ENCODE measurements around the gene OR5V1.
"Not testable (repeated sequence)": the region's sequence is repeated elsewhere in the genome, so short reads cannot be mapped to it uniquely, and the experiment has no call there.

Gene OR5V1

DNA sequence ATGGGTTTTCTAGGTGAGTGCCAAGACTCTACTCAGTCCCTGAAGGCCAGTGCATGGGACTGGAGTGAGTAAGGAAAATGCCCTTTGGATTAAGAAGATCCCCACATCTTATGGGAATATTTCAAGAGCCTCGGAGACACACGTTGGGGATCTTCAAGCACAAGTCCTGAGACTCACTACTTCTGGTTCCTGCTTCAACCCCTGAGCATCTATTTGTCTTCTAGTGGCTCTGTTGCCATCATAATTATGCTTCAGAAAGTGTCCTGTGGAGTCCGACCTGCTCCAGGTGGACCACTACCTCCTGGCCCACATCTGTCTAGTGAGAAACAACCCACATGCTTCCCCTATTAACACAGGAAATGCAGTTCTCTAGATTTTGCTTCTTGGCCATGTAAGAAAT, at the start of gene OR5V1:
Gene OR5V1 (minus strand): TSS at position 101 of the 400 bp plus-strand sequence. CDS start 12,670 bp downstream, outside the sequence.
- DNase-seq = no peak

DNA sequence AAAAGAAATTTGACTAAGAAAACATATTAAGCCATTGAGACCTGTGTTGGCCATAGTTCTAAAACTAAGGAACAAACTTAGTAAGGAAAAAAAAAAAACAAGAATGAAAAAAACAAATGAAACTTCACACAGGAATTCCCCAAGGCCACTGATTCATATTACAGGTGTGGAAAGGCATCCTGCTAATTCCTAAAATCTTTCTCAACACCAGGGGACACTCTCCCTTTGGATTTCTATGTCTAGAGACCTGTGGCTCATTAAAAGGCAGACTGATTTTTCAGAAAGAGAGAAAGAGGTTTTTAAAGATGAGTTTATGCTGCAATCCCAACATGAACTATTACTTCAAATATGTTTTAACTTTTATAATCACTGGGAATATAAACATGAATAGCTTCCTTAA, 45.9 kb upstream of the OR5V1 start, which contains the start of gene OR12D1:
Gene OR12D1 (plus strand): TSS at position 341 of the 400 bp plus-strand sequence.
- DNase-seq = no peak

DNA sequence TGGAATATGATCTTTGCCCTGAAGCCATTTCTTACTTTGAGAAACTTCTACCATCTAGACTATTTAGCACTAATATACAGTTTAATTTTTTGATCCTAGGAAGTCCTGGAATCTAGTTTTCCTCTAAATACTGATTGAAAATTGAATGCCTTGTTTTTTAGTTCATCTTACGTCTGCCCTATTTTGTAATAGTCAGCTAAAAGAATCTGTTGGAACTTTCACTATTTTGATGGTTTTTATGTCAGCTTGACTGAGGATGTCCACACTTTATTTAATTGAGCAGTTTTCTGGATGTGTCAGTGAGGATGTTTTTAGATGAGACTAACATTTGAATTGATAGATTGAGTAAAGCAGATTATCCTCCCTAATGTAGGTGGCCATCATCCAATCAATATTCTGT, 35.1 kb upstream of the OR5V1 start:
- no peak for DNase-seq

DNA sequence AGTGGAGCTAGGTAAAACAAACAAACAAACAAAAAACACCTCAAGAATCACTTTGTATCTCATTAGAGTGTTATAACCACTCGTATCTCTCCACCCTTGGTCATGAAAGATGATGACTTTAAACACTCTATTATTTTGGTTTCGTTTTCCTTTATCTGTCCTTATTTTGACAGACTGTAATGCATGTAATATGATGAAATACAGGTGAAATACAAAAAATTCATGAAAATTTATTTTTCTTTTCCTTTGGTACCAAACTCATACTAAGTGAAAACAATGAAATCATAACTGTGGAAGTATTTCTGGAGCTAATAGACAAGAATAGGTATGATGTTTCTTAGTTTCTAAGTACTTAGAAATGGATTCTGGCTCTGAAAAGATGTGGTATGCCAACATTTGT, 30.9 kb upstream of the OR5V1 start:
- DNase-seq = no peak

DNA sequence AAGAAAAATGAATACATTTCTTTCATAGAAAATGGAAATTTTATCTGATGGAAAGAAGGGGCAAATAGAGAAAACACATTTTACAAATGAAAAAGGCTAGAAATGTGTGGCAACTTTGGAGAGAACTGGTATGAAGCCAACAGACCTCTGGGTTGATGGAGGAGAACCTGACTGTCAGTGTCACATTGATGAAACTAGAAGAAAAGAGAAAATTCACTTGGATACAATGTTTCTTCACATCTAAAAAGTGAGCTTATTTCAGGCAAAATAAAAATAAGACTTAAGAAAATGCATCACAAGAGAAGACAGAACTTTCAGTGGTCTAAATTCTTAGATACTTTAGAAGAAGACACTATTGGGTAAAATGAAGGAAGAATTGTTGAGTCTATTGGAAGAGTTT, 26.7 kb upstream of the OR5V1 start, which contains the start of gene OR12D2:
Gene OR12D2 (plus strand): TSS at position 301 of the 400 bp plus-strand sequence. CDS start 1,069 bp downstream, outside the sequence.
- DNase-seq = no peak

DNA sequence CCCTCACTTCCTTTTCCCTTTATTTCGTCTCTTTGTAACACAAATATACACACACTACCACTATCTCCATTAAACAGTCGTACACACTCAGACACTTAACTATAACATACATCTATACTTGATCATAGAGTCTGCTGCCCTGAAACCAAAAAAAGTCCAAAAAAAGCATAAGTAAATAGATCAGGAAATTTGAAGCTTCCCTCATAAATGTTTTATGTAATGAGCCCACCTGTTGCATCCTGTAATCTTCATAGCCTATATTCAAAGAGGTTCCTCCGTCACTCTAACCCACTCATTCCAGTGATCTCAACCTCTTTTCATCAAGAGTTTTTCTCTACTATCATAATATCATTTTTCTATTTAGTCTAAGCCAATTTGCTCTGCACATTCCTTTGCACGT, 19.9 kb upstream of the OR5V1 start:
- no peak for DNase-seq

DNA sequence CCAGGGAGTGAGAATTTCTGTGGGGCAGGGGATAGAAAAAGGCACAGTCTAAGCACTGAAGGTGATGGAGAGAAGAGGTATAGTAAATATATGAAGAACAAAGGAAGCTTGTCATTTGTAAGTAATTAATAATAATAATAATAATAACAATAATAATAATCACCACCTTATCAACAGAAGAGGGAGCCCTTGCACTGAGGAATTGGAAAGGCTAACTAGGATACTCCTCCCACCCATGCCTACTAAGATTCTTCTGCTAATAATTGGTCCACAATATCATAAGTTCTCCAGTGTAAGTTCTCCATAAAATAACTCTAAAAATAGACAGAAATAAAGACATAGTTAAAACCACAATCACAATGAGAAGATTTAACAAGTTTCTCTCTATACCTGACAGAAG, 7.3 kb upstream of the OR5V1 start:
- DNase-seq = no peak

DNA sequence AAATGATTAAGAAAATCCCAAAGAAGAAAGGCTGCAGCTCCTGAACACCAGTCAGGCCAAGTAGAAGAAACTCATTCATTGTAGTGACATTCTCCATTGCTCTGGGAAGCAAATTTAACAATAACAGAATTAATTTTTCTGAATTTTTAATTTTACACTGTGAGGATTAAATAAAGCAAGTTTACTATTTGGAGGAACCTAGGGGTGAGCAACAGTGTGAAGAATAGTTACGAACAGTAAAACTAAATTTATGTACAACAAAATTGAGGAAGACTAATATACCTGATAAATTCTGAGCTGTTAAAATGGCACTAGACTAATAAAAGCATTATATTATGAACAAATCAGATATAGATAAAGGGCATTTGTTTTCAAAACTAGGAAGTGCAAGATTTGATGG, 6.5 kb upstream of the OR5V1 start, which contains the start of gene OR12D3:
Gene OR12D3 (minus strand): TSS at position 101 of the 400 bp plus-strand sequence. CDS start 4 bp downstream, at position 97.
- no peak for DNase-seq

DNA sequence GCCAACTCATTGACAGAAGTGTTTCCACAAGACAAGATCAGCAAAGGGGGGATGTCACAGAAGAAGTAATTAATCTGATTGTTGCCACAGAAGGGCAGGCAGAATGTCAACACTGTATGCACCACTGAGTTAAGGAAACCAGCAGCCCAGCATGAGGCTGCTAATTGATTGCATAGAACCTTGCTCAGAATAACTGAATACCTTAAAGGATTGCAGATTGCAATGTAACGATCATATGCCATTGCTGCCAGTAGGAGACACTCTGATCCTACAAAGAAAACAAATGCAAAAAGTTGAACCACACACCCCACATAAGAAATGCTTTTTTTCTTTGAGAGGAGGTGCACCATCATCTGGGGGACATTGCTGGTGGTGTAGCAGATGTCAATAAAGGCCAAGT, 13.1 kb downstream of the OR5V1 start:
- DNase-seq = no peak

DNA sequence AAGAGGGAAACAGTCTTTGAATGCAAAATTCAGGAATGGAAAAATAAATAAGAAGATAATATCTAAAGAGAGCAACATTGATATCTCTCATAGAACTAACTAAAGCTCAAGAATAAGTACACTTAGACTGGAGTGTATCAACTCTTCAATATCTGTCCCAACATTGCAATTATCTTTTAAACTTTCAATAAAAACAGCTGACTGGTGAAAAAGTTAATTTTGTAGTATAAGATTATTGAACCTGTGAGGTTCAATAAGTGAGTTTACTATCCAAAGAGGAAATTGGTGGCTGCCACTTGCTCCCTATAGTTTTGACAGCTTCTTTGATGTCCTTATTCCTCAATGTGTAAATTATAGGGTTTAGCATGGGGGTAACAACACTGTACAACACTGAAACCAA, 13.7 kb downstream of the OR5V1 start:
- DNase-seq = no peak

DNA sequence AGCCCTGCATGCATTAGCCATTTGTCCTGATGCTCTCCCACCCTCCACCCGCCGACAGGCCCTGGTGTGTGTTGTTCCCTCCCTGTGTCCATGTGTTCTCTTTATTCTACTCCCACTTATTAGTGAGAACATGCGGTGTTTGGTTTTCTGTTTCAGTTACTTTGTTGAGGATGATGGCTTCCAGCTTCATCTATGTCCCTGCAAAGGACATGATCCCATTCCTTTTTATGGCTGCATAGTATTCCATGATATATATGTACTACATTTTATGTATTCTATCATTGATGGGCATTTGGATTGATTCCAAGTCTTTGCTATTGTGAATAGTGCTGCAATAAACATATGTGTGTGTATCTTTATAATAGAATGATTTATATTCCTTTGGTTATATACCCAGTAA, 19.3 kb downstream of the OR5V1 start:
- DNase-seq = not testable (repeated sequence)

DNA sequence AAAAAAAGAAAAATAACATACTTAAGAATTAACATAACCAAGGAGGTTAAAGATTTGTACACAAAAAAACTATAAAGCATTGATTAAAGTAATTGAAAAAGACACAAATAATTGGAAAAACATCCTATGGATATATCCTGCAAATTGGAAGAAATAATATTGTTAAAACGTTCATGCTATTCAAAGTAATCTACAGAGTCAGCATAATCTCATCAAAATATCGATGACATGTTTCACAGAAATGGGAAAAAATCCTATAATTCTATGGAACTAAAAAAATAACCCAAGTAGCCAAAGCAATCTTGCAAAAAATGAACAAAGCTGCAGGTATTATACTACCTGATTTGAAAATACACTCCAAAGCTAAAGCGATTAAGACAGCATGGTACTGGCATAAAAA, 23.3 kb downstream of the OR5V1 start:
- no peak for DNase-seq

DNA sequence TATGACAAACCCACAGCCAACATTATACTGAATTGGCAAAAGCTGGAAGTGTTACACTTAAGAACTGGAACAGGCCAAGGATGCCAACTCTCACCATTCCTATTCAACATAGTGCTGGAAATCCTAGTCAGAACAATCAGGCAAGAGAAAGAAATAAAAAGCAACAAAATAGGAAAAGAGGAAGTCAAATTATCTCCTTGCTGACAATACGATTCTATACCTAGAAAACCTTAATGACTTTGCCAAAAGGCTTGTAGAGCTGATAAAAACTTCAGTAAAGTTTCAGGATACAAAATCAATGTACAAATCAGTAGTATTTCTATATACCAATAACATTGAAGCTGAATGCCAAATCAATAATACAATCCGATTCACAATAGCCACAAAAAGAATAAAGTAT, 32.4 kb downstream of the OR5V1 start:
- no peak for DNase-seq

DNA sequence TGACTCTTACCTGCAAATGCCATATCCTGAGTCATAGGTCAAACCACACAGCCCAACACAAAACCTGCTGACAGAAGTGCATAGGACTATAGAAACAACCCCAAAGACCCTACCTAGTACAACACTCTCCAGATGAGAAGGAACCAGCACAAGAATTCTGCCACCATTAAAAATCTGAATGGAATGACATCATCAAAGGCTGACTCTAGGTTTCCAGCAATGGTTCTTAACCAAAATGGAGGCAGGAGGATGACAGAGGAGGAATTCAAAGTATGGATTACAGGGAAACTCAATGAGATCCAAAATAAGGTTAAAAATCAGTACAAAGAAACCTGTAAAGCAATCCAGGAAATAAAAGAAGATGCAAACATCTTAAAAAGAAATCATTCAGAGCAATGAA, 36.0 kb downstream of the OR5V1 start:
- DNase-seq = no peak

DNA sequence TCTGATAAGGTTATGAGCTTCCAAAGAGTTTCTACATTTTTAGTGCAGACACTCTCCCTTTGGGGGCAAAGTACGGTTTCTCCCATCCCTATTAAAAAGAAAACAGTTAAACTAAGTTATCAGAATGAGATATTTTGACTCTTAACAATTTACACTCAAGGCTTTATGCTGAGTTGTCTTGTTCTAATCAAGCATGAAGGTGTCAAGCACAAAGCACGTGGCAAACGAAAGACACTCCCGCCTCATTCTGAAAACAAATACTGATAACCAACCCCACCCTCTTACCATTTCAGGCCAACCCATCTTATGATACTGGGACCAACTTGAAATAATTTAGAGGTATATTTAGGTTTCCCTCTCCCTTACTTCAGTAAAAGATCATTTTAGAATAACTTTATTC, 42.9 kb downstream of the OR5V1 start:
- DNase-seq = no peak

DNA sequence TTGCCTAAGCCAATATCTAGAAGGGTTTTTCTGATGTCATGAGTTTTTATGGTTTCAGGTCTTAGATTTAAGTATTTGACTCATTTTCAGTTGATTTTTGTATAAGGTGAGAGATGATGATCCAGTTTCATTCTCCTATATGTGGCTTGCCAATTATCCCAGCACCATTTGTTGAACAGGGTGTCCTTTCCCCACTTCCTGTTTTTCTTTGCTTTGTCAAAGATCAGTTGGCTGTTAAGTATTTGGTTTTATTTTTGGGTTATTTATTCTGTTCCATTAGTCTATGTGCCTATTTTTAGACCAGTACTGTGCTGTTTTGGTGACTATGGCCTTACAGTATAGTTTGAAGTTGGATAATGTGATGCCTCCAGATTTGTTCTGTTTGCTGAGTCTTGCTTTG, 45.3 kb downstream of the OR5V1 start:
- not testable (repeated sequence) for DNase-seq

DNA sequence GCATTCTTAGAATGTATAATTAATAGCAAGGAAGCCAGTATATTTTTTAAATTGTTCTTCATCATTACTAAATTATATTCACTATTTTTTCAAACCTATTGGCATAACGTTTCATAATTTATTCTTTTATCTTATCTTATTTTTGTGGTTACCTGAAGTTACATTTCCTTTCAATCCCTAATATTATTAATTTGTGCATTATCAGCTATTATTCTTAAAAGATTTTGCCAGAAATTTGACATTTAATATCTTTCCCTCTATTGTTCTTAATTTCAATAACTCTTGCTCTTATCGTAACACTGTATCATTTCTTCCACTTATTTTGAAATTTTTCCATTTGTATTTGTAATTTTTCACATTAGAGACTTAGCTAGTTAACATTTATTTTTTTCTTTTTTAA, 48.7 kb downstream of the OR5V1 start:
- DNase-seq = no peak

Data from NCI-H1694 treated with DMSO at 0.1 percent for 48 hours (cell line).